GM21576 (cell line): ENCODE data around the gene KLHL30.

ENCODE experiments used
- ATAC-seq: cut with Tn5 transposase; IDR thresholded peaks from one replicate; pipeline ENCODE4 v1.9.1; 2021; ENCODE audit warnings: mild to moderate bottlenecking, moderate library complexity; ENCODE audit not compliant: unreplicated experiment

Gene KLHL30, protein sequence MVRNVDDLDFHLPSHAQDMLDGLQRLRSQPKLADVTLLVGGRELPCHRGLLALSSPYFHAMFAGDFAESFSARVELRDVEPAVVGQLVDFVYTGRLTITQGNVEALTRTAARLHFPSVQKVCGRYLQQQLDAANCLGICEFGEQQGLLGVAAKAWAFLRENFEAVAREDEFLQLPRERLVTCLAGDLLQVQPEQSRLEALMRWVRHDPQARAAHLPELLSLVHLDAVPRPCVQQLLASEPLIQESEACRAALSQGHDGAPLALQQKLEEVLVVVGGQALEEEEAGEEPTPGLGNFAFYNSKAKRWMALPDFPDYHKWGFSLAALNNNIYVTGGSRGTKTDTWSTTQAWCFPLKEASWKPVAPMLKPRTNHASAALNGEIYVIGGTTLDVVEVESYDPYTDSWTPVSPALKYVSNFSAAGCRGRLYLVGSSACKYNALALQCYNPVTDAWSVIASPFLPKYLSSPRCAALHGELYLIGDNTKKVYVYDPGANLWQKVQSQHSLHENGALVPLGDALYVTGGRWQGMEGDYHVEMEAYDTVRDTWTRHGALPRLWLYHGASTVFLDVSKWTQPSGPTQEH

DNA sequence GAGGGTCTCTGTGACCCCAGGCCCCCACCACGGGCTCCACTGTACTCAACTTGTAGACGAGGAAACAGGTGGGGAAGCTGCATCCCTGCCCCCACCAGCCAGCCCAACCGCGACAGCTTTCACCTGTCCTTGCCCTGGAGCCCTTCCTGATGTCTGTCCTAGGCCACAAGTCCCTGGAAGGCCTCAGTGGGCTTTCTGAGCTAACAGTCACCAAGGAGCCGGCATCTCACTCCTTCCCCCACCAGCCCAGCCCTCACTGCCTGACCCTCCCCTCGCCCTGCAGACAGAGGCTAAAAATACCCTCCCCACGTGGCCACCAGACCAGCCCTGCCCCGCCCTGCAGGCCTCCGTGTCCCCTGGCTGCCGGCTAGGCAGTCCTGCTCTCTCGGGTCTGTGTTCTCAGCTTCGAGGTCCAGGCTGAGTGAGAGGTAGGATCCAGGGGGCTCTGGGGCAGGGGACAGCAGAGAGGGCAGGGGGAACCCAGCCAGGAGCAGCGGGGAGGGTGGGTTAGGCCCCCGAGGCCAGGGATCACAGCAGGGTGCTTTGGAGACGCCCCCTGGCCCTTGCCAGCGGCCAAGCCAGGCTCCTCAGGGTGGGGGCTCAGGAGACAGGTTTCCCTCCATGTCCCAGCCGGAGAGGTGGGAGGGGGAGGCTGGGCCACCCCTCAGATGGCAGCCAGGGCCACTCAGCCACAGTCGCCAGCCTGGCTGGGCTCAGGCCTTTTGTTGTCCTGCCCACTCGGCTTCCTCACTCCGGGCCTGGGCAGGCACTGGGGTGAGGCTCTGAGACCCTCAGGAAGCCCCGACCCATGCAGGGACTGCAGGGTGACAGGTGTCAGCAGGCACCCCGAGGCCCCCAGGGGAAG lies at the start of gene KLHL30:
KLHL30 (plus strand) TSS at position 338 of the 865 bp plus-strand sequence. CDS start 2,087 bp downstream, outside the sequence.
- no peak for ATAC-seq

DNA sequence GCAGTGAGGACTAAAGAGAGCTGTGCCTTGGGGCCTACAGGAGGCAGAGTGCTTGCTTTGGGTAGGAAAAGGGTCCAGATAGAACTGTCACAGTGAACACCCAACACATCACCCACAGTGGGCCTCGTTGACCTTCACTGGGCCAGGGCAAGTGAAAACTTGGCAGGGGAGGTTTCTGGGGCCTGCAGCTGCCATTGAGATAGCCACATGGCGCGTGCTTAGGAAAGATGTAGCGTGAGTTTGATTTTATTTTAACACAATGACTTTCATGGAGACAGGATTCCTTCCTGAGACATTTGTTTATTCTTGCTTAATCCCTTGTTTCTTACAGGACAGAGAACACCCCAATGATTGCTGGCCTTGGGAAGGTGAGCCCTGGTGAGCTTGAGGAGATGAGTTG lies 47.6 kb upstream of the KLHL30 start:
- ATAC-seq = no peak

DNA sequence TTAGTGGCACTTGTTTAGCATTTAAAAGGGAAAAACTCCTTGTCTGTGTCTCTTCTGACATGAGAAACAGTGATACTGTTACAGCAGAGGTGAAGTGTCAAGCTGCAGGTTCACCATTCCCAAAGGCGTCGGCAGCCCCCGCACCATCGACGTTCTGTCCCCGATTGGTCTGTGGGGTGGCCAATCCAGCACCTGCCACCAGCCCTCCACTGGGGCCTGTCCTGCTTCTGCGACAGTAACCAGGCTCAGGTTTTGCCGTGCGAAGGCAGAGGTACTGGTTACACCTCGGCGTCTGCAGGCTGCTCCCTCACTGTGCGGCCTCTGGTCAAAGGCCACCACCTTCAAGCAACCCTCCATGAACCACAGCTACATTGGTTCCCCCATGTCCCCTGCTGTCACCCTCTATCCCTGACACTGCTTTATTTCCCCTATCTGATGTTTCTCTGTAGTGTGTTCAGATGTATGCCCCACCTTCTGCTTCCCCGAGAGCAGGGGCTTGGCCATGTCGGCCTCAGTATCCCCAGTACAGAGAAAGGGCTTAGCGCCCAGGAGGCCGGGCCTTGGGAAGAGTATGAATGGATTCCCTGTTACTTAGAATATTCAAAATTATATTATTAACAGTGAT lies 46.9 kb upstream of the KLHL30 start:
- ATAC-seq = no peak

DNA sequence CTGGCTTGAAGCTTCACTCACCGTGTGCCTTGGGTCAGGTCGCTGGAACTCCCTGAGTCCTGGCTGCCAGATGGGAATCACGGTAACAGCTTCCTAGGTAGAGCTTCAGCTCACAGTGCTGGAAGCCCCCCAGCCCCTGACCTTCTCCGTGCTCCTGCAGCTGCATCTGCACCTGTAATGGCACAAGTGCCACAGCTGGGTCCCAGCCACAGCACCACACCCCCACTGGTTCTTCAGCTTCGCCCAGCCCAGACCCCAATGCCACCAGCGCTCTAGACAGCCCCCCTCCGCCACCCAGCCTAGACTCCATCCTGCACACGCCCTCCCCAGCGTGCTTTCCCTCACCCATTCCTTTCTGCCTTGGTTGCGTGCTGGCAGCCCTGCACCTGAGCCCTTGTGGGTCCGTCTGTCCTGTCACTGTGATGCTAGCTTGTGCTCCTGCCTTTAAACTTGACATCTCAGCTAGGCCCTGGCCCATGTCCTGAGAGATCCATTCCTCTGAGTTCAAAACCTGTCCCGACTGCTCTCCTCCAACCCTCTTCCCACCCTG lies 45.9 kb upstream of the KLHL30 start:
- no peak for ATAC-seq

DNA sequence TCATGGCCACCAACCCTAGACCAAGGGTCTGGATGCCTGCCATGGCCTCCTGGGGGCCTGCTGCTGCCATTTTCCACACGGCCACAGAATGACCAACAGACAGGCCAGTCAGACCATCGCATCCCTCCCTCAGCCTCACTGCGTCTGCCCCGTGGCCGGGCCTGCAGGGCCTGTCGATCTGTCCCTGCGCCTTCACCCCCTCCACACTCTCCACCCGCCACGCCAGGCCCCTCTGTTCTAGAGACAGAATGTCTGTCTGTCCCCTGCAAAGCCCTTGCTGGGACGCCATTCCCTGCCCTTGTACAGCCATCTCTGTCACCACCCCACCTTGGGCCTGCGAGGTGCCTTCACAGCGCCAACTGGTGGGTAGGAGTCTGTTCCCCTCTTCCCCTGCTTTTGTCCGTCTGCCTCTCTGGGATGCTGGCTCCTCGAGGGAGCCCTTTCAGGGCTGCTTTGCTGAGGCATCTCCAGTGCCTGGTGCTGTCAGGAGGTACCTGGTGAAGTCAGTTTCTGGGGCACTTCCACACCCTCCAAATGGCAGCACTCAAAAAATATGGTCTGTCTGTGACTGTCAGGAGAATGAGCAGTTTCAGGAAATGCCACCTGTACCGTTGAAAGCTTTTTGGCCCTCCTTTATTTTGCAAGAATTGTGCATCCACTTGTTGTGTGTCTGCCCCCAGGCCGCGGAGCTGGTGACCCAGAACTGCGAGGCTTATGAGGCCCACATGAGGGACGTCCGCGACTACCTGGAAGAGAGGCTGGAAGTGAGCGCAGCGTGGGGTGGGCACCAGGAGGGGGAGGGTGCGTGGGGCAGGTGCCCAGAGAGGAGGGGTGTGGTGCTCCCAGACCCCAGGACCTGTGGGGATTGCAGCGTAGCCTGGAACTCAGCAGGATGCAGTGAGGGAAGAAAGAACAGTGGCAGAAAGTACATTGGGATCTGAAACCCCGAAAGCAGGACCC lies 45.0 kb upstream of the KLHL30 start:
- no peak for ATAC-seq

DNA sequence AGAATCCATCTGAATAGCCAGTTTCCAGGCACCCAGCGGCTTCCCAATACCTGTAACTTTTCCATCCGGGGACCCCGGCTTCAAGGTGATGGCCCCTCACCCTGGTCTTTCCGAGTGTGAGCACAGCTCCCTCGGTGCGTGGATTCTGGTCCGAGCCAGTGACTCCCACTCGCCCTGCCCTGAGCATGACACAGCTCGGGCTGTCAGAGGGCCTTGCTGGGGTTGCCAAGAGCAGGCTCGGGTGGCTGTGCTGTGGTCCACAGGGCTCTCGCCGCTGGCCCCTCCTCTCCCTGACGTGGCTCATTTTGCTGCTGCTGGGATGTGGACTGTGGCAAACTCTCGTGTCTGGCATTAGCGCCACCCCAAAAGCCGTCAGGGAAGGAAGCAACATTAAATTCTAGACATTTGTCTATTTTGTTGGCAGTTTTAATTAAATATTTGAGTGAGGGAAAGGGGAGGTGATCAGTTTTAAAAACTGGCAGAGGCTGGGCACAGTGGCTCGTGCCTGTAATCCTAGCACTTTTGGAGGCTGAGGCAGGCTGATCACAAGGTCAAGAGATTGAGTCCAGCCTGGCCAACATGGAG lies 43.9 kb upstream of the KLHL30 start:
- no peak for ATAC-seq

DNA sequence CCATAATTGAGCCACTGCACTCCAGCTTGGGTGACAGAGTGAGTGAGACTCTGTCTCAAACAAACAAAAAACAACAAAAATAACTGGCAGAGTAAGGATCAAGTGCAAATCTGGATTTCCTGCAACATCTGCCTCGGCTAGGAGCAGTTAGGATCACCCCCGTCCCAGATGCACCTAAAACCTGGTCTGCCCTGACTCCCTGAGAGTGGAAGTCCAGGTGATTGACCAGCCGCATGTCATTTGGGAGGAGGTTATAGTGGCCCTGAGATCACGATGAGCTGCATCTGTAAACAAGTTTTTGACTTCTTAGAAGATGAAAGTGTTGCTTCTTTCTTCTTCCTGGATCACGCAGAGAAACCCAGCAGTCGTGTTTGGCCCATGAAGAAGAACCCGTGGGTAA lies 43.3 kb upstream of the KLHL30 start:
- ATAC-seq = no peak

DNA sequence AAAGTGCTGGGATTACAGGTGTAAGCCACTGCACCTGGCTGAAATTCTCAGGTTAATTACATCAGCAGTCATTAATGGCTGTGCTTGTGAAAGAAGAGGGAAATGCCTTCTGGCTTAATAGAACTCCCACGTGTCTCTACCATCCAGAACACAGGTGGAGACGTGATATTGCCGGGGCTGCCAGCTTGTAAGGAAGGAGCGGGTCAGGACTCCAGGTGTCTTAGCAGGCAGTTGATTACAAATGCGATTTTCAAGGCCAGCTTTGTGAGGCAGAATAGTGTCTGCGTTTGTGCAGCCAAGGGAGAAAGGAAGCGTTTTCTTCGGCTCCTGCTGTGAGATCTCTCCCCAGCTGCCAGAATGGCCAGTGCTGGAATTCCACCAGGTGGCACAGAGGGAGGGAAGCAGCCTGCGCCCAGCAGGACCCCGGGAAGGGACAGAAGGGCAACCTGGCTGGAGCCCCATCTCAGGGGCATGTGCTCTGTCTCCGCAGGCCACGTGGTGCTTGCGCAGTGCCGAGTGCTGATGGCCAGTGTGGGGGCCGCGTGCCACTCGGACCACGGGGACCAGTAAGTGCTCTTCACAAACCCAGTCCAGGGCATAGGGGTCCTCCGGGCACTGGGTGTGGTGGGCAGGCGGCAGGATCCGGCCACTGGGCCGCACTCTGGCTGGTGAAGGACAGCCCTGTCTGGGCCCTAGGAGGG lies 42.0 kb upstream of the KLHL30 start:
- ATAC-seq = no peak

DNA sequence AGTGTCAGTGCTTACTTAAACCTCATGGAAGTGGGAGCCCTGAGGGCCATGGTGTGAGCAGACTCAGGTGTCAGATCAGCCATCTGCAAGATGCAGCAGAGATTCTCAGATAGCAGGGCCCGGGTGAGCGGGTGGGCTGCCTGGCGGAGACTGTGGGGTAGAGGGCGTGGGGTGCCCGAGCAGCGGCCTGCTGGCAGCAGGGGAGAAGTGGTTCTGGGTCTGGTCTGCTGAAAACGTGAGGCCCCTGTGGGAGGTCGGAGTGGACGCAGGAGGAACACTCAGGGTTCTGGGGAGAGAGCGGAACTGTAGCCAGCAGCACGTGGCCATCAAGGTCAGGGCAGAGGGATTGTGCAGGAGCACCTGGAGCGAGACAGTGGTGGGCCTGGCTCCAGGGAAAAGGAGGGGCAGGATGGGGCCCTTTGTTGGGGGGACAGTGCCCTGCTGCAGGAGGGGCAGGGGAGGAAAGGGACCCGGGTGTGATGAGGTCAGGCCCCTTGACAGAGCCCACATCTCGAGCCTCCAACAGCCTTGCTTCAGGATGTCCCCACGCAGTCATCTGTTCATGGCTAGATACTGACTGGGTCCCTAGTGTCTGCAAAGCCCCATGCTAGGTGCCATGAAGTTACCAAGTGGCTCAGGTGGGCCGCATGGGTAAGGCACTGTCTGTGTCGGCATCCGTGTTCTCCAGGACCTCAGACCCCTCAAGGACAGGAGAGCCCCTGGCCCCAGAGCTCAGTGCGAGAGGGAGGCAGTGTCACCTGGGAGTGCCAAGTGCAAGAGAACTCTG lies 41.1 kb upstream of the KLHL30 start:
- no peak for ATAC-seq

DNA sequence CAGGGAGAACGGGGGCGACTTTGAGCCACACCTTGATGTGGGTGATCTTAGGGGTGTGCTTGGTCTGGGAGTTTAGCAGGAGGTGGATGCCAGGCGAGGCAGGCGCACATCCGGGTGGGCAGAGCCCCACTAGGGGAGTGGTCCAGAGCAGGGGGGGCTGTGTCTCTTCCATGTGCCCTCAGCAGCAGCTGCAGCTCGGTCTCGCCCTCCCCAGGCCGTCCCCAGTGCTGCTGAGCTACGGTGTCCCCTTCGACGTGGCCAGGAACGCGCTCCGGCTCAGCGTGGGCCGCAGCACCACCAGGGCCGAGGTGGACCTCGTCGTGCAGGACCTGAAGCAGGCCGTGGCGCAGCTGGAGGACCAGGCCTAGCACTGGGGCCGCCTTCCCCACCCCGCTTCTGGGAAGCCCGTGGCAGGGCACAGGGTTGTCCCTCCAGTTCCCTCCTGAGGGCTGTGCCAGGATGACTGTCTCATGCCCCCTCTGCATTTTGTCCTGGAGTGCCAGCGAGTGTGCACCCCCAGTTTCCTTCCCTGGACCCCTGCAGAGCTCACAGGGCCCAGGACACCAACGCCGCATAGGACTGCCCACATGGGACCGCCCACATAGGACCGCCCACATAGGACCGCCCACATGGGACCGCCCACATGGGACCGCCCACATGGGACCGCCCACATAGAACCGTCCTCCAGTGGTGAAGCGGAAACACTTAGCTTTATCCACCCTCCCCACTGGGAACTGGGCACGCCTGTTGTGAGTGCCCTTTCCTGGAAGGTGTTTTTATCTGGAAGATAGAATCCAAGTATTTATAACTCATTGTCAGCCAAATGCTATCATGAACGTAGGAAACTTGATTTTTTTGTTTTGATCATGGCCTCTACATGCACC lies 40.2 kb upstream of the KLHL30 start:
- peak; percentile 87 for ATAC-seq

DNA sequence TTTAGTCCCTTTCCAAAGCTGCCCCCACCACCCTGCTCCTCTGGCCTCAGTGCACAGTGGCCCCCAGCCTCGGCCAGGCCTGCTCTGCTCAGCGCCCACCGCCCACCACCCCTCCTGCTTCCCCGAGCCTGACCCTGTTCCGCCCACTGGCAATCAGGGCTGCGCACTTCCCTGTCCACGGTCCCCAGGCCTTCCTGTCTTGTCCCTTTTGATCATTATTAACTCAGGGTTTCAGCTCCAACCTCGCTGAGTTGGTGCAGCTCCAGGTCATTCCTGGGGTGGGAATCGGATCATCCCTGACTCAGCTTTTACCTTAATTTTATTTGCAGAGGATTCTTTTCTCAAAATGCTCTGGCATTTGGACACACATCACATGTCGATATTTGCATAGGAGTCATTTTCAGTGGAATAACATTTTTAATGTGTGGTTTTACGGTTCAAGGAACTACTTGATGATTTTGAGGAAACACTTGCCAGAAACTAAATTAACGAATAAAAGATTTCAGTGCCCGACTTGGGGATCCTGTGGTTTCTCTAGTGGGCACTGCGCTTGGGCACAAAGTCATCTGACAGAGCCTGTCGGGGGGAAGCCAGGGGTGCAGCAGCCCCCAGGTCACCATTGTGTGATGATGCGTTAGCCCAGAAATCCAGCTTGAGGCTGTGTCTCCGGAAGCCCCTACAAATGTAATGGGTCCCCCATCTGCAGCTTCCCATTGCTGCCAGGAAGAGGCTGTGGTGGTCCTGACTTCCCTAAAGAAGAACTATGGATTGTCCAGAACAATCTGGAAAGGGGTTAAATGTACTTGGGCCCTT lies 39.4 kb upstream of the KLHL30 start:
- ATAC-seq = no peak

DNA sequence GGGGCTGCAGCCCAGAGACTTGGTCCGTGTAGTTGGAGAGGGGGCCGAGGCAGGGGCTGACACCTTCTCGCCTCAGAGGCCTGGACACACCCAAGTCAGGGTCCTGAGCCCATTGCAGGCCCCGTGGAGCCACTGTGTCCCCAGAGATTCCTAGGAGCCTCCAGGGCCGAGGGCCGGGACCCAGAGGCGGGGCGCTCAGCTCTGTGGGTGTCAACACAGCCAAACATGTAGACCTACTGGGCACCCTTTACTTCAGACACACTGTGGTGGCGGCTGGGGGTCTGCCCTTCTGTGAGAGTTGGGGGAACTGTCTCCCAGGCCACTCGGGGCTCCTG lies 38.8 kb upstream of the KLHL30 start:
- no peak for ATAC-seq

DNA sequence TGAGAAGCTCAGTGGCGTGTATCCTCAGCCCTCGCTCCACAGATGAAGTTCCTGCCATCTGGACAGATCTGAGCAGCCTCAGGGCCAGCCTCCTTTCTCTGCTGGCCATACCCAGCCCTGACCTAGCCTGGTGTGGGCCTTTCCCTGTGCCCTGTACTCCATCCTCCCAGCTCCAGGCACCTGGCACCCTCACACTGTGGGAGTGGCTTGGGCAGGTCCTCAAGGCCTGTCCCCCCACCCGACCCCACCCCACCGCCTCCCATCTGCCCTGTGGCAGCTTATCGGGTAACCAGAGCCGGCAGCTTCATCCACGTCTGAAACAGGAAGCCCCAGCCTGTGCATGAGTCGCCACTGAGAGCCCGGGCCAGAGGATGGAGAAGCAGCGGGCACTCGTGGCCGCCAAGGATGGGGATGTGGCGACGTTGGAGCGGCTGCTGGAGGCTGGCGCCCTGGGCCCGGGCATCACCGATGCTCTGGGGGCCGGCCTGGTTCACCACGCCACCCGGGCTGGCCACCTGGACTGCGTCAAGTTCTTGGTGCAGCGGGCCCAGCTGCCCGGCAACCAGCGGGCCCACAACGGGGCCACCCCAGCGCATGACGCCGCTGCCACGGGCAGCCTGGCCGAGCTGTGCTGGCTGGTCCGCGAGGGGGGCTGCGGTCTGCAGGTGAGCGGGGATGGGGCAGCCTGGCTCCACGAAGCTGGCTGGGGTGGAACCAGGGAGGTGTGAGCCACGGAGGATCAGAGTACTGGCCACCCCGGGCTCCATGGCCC lies 38.2 kb upstream of the KLHL30 start, which contains the start of gene ESPNL:
ESPNL (plus strand) TSS at position 292 of the 772 bp plus-strand sequence; CDS start at position 372, 80 bp downstream.
- ATAC-seq = no peak

DNA sequence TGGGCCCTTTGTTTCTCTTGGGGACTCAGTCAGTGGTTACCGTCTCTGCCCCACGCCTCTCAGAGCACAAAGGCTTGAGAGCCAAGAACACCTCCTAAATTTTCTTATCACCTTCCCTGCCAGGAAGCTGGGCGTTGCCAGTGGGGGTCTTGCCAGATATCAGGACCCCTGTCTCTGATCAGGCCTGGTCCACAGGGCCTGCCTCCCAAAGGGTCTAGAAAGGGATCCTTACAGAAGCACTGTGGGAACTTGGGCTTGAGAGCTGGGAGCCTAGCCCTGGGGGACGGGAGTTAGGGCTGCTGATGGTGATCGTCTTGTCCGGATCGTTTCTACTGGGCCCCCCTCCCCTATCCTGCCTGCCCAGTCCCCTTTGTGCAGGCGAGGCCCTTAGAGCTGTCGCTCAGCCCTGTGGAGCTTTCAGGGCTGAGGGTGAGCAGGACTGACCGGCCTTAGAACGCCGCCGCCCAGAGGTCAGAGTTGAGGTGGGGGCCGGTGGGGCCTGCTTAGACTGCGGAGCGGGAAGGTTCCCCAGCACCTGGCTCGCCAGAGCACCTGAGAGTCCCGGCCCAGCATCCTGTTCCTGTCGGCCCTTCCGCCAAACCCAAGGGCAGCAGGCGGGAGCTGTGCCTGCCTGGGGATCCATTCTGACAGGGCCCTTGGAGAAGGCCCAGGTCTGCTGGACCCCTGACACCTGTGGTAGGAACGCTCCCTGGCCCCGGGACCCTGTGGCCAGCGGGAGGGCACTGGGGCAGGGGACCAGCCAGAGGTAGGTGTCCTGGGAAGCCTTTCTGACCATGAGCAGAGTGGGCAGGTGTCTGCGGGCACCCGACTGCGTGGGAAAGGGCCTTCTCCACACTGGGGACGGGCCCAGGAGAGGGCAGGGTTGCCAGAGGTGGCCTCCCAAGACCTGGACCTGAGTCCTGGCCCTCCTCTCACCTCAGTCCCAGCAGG lies 37.4 kb upstream of the KLHL30 start:
- no peak for ATAC-seq
